WERI-Rb-1 (cell line): ENCODE measurements around the gene UGT1A7.

ENCODE experiments used
- DNase-seq: peaks from one replicate; pipeline ENCODE4 v3.0.0-alpha.2; 2020
- H3K27ac ChIP-seq: fragments of 250-450 bp; sonication (Bioruptor Pico); 2 replicates; pipeline ENCODE4 v1.5.1; 2020; ENCODE audit warnings: mild to moderate bottlenecking, moderate library complexity
- H3K27me3 ChIP-seq: fragments of 250-450 bp; sonication (Bioruptor Pico); 2 replicates; pipeline ENCODE4 v1.5.1; 2021; ENCODE audit warnings: mild to moderate bottlenecking, low read depth, moderate library complexity; ENCODE audit not compliant: insufficient read depth, severe bottlenecking
- H3K36me3 ChIP-seq: fragments of 250-450 bp; sonication (Bioruptor Pico); 2 replicates; pipeline ENCODE4 v1.5.1; 2020; ENCODE audit warnings: mild to moderate bottlenecking, moderate library complexity
- H3K4me3 ChIP-seq: 2 replicates; pipeline ENCODE4 v1.5.1; 2011; ENCODE audit warnings: low read depth, mild to moderate bottlenecking, control low read depth, low read length
- H3K9me3 ChIP-seq: fragments of 250-450 bp; sonication (Bioruptor Pico); 2 replicates; pipeline ENCODE4 v1.5.1; 2021; ENCODE audit warnings: mild to moderate bottlenecking, moderate library complexity; ENCODE audit not compliant: severe bottlenecking
- TF ChIP-seq, protein P1 (sequence below): IDR thresholded peaks from 2 replicates; pipeline ENCODE4 v1.5.1; 2011; ENCODE audit warnings: low read depth, mild to moderate bottlenecking, control low read depth, inconsistent platforms, low read length

UGT1A7 gene

DNA sequence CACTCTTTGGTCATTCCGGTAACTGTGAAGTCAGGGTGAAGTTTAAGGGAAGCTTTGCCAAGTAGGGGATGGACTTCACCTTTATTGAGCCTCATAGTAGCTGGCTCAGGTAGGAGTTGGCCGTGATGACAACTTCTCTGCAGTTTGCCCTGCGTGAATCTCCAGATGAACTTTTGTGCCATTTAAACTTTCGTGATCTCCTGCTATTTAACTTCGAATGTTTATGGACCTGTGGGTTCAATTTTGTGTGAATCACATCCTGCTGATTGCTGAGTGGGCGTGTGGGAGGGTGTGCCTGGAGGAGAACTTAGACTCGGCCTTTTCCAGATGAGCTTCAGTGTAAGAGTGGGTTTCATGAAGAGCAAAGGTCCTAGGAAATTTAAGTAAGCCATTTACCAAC, 82.6 kb downstream of the UGT1A7 start:
- Histone ChIP-seq H3K4me3 (no peak overlapping the region), H3K27ac (no peak overlapping the region), H3K36me3 (no peaks in the 10 kb centered on the region), H3K9me3 (no peaks in the 10 kb centered on the region), H3K27me3 (no peaks in the 10 kb centered on the region)
- TF ChIP-seq, protein P1, sequence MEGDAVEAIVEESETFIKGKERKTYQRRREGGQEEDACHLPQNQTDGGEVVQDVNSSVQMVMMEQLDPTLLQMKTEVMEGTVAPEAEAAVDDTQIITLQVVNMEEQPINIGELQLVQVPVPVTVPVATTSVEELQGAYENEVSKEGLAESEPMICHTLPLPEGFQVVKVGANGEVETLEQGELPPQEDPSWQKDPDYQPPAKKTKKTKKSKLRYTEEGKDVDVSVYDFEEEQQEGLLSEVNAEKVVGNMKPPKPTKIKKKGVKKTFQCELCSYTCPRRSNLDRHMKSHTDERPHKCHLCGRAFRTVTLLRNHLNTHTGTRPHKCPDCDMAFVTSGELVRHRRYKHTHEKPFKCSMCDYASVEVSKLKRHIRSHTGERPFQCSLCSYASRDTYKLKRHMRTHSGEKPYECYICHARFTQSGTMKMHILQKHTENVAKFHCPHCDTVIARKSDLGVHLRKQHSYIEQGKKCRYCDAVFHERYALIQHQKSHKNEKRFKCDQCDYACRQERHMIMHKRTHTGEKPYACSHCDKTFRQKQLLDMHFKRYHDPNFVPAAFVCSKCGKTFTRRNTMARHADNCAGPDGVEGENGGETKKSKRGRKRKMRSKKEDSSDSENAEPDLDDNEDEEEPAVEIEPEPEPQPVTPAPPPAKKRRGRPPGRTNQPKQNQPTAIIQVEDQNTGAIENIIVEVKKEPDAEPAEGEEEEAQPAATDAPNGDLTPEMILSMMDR: no peak
- no peak for DNase-seq

DNA sequence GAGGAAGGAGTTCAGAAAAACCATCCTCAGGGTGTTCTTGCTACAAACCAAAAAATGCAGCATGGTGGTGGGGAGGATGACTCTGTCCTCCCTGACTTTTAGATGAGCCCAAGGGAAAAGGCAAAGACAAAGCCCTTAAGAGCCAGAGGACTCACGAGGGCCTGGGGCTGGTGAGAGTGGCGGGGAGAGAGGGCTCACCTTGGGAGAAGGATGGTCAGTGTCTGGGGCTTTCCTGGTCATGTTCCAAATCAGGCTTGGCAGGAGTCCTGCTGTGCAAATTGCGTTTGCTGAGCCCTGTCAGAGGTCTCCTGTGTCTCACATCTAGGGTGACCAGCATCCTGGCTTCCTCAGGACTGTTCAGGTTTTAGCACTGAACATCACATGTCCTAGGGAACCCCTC, 83.1 kb downstream of the UGT1A7 start:
- Histone ChIP-seq H3K9me3 (no peaks in the 10 kb centered on the region), H3K4me3 (no peak overlapping the region), H3K27ac (no peak overlapping the region), H3K36me3 (no peaks in the 10 kb centered on the region), H3K27me3 (no peaks in the 10 kb centered on the region)
- TF ChIP-seq, protein P1: no peak
- DNase-seq: no peak

- no peaks in the 10 kb centered on the region for H3K9me3 ChIP-seq
- H3K36me3 ChIP-seq: no peaks in the 10 kb centered on the region
- no peak overlapping the region for H3K4me3 ChIP-seq
- TF ChIP-seq, protein P1: no peak
- no peaks in the 10 kb centered on the region for H3K27me3 ChIP-seq
- no peak overlapping the region for H3K27ac ChIP-seq
- no peak for DNase-seq
Observed at GRCh38 chr2:233766416-233766815, 84.7 kb downstream of the UGT1A7 start.

DNA sequence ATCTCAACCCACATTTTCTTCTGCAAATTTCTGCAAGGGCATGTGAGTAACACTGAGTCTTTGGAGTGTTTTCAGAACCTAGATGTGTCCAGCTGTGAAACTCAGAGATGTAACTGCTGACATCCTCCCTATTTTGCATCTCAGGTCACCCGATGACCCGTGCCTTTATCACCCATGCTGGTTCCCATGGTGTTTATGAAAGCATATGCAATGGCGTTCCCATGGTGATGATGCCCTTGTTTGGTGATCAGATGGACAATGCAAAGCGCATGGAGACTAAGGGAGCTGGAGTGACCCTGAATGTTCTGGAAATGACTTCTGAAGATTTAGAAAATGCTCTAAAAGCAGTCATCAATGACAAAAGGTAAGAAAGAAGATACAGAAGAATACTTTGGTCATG, 86.4 kb downstream of the UGT1A7 start:
- DNase-seq: no peak
- TF ChIP-seq, protein P1: no peak
- Histone ChIP-seq H3K9me3 (no peaks in the 10 kb centered on the region), H3K27ac (no peak overlapping the region), H3K4me3 (no peak overlapping the region), H3K27me3 (no peaks in the 10 kb centered on the region), H3K36me3 (no peaks in the 10 kb centered on the region)

GRCh38 chr2:233769260-233769659, 87.6 kb downstream of the UGT1A7 start:
- no peaks in the 10 kb centered on the region for H3K27me3 ChIP-seq
- DNase-seq: no peak
- H3K4me3 ChIP-seq: no peak overlapping the region
- H3K36me3 ChIP-seq: no peaks in the 10 kb centered on the region
- TF ChIP-seq, protein P1: no peak
- no peaks in the 10 kb centered on the region for H3K9me3 ChIP-seq
- no peak overlapping the region for H3K27ac ChIP-seq

DNA sequence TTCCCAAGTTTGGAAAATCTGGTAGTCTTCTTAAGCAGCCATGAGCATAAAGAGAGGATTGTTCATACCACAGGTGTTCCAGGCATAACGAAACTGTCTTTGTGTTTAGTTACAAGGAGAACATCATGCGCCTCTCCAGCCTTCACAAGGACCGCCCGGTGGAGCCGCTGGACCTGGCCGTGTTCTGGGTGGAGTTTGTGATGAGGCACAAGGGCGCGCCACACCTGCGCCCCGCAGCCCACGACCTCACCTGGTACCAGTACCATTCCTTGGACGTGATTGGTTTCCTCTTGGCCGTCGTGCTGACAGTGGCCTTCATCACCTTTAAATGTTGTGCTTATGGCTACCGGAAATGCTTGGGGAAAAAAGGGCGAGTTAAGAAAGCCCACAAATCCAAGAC, 90.5 kb downstream of the UGT1A7 start:
- peaks cover 2% of the 10 kb centered on the region for H3K9me3 ChIP-seq
- DNase-seq: no peak
- no peaks in the 10 kb centered on the region for H3K36me3 ChIP-seq
- no peak overlapping the region for H3K27ac ChIP-seq
- TF ChIP-seq, protein P1: no peak
- H3K4me3 ChIP-seq: no peak overlapping the region
- H3K27me3 ChIP-seq: no peaks in the 10 kb centered on the region
